Measurements from ENCODE around the gene PHLPP2. TPM values are rescaled to one million over a fixed set of nuclear protein-coding genes. Genes with fewer than 3 reads are reported as not detected.
"Not testable (repeated sequence)": the region's sequence is repeated elsewhere in the genome, so short reads cannot be mapped to it uniquely, and the experiment has no call there.

PHLPP2 gene
- total RNA-seq, 2 experiments from 2014 or later, result 6.7 to 14.8 TPM

- no TSS peak for BruUV-seq (replicated peaks)
Observed at GRCh38 chr16:71610447-71610846, 114.1 kb downstream of the PHLPP2 start.

GRCh38 chr16:71609066-71609465 lies 115.4 kb downstream of the PHLPP2 start:
- H3K4me3 ChIP-seq (ENCODE audit: low read depth, low read length, poor library complexity, severe bottlenecking), result no peak overlapping the region
- no peaks in the 10 kb centered on the region for H3K9me2 ChIP-seq (ENCODE audit: insufficient read depth, low read length)
- TF ChIP-seq CTCF (conservative IDR thresholded peaks at IDR 0.05; ENCODE audit: low read length) (no peak), EZH2phosphoT487 (IDR thresholded peaks at IDR 0.05; ENCODE audit: borderline replicate concordance, low read depth, low read length) (no peak)
- no peak overlapping the region for H3K27ac ChIP-seq (ENCODE audit: low read depth, low read length, poor library complexity, severe bottlenecking)
- DNase-seq (ENCODE audit: low spot score), result no peak
- POLR2A ChIA-PET, result interaction anchor here (0.6 to 1.0 kb wide), 6 partner anchors 52 to 1784 kb away, joined by 3 to 10 read pairs (median 4); no protein-coding TSS in a partner anchor
- no peaks in the 10 kb centered on the region for H3K79me2 ChIP-seq (ENCODE audit: insufficient read depth, low read depth, low read length)
- no peaks in the 10 kb centered on the region for H4K20me1 ChIP-seq (ENCODE audit: insufficient read depth, low read length)
- CTCF ChIA-PET (ENCODE audit: unreplicated experiment), result no interaction called here
- intact Hi-C loops (cut with micrococcal nuclease; ENCODE audit: unreplicated experiment), result no loop called here
- BruUV-seq (replicated peaks), result no TSS peak
- H3K4me2 ChIP-seq (ENCODE audit: low read length), result no peak overlapping the region
- H3K4me1 ChIP-seq (ENCODE audit: insufficient read depth, low read length, poor library complexity, severe bottlenecking), result no peaks in the 10 kb centered on the region
- H2AFZ ChIP-seq (ENCODE audit: low read length), result no peak overlapping the region
- no peaks in the 10 kb centered on the region for H3K36me3 ChIP-seq (ENCODE audit: insufficient read depth, low read length)
- no peaks in the 10 kb centered on the region for H3K9me3 ChIP-seq (ENCODE audit: low read length)

More at GRCh38 chr16:71610447-71610846, 114.1 kb downstream of the PHLPP2 start:
- intact Hi-C loops (cut with micrococcal nuclease; ENCODE audit: unreplicated experiment), result loop anchor here (5.0 kb wide), 1 partner anchor 137 kb away; no protein-coding TSS in a partner anchor
- Histone ChIP-seq H3K9me2 (ENCODE audit: insufficient read depth, low read length) (no peaks in the 10 kb centered on the region), H3K36me3 (ENCODE audit: insufficient read depth, low read length) (no peaks in the 10 kb centered on the region), H3K79me2 (ENCODE audit: insufficient read depth, low read depth, low read length) (no peaks in the 10 kb centered on the region), H2AFZ (ENCODE audit: low read length) (peak overlapping the region; percentile 22; the same call in 1 of the 2 replicates), H3K4me3 (ENCODE audit: low read depth, low read length, poor library complexity, severe bottlenecking) (no peak overlapping the region), H3K27ac (ENCODE audit: low read depth, low read length, poor library complexity, severe bottlenecking) (no peak overlapping the region), H3K4me2 (ENCODE audit: low read length) (0 out of 2 replicates have a peak overlapping the region, but pooled peaks have one; percentile 61), H3K9me3 (ENCODE audit: low read length) (no peaks in the 10 kb centered on the region), H4K20me1 (ENCODE audit: insufficient read depth, low read length) (no peaks in the 10 kb centered on the region), H3K4me1 (ENCODE audit: insufficient read depth, low read length, poor library complexity, severe bottlenecking) (no peaks in the 10 kb centered on the region)
- TF ChIP-seq CTCF (conservative IDR thresholded peaks at IDR 0.05; ENCODE audit: low read length) (no peak), EZH2phosphoT487 (IDR thresholded peaks at IDR 0.05; ENCODE audit: borderline replicate concordance, low read depth, low read length) (no peak)
- POLR2A ChIA-PET, result interaction anchor here (1.2 to 1.5 kb wide), 3 partner anchors 36 to 45 kb away, joined by 5 to 9 read pairs (median 7); no protein-coding TSS in a partner anchor
- CTCF ChIA-PET (ENCODE audit: unreplicated experiment), result interaction anchor here (0.7 to 2.2 kb wide), 8 partner anchors 34 to 357 kb away, joined by 3 to 28 read pairs (median 4); partner anchors contain the start of gene TAT
- DNase-seq (ENCODE audit: low spot score), result no peak

- H3K9me3 ChIP-seq (ENCODE audit: low read length), result no peaks in the 10 kb centered on the region
- TF ChIP-seq CTCF (conservative IDR thresholded peaks at IDR 0.05; ENCODE audit: low read length), result no peak
- TF ChIP-seq EZH2phosphoT487 (IDR thresholded peaks at IDR 0.05; ENCODE audit: borderline replicate concordance, low read depth, low read length), result no peak
- no peak overlapping the region for H3K27ac ChIP-seq (ENCODE audit: low read depth, low read length, poor library complexity, severe bottlenecking)
- no peaks in the 10 kb centered on the region for H3K9me2 ChIP-seq (ENCODE audit: insufficient read depth, low read length)
- ChIA-PET CTCF (ENCODE audit: unreplicated experiment) (no interaction called here), POLR2A (no interaction called here)
- no peaks in the 10 kb centered on the region for H3K36me3 ChIP-seq (ENCODE audit: insufficient read depth, low read length)
- H3K4me2 ChIP-seq (ENCODE audit: low read length), result no peak overlapping the region
- no TSS peak for BruUV-seq (replicated peaks)
- no peak for DNase-seq (ENCODE audit: low spot score)
- H3K4me1 ChIP-seq (ENCODE audit: insufficient read depth, low read length, poor library complexity, severe bottlenecking), result no peaks in the 10 kb centered on the region
- intact Hi-C loops (cut with micrococcal nuclease; ENCODE audit: unreplicated experiment), result no loop called here
- no peak overlapping the region for H3K4me3 ChIP-seq (ENCODE audit: low read depth, low read length, poor library complexity, severe bottlenecking)
- no peaks in the 10 kb centered on the region for H4K20me1 ChIP-seq (ENCODE audit: insufficient read depth, low read length)
- H2AFZ ChIP-seq (ENCODE audit: low read length), result no peak overlapping the region
- no peaks in the 10 kb centered on the region for H3K79me2 ChIP-seq (ENCODE audit: insufficient read depth, low read depth, low read length)
Observed at GRCh38 chr16:71600822-71601221, 123.7 kb downstream of the PHLPP2 start.

GRCh38 chr16:71598426-71598825 lies 126.1 kb downstream of the PHLPP2 start:
- CTCF ChIA-PET (ENCODE audit: unreplicated experiment); DNase-seq (ENCODE audit: low spot score): not testable (repeated sequence)

More at GRCh38 chr16:71598426-71598825, 126.1 kb downstream of the PHLPP2 start:
- H3K4me1 ChIP-seq (ENCODE audit: insufficient read depth, low read length, poor library complexity, severe bottlenecking); POLR2A ChIA-PET; H3K4me2 ChIP-seq (ENCODE audit: low read length); H2AFZ ChIP-seq (ENCODE audit: low read length); BruUV-seq (replicated peaks); H4K20me1 ChIP-seq (ENCODE audit: insufficient read depth, low read length); H3K79me2 ChIP-seq (ENCODE audit: insufficient read depth, low read depth, low read length); H3K27ac ChIP-seq (ENCODE audit: low read depth, low read length, poor library complexity, severe bottlenecking); H3K9me2 ChIP-seq (ENCODE audit: insufficient read depth, low read length); H3K36me3 ChIP-seq (ENCODE audit: insufficient read depth, low read length); H3K4me3 ChIP-seq (ENCODE audit: low read depth, low read length, poor library complexity, severe bottlenecking); intact Hi-C loops (cut with micrococcal nuclease; ENCODE audit: unreplicated experiment); H3K9me3 ChIP-seq (ENCODE audit: low read length): not testable (repeated sequence)
